Body of pancreas (tissue), 4 donors: ENCODE data around the gene LGALS3.

Experiments
- CTCF ChIP-seq, 7 experiments: fragments of 450-650 bp in 4 of 7; fragments of 200-600 bp in 3 of 7; sonication (generic) in 3 of 7; IDR thresholded peaks; one replicate each; pipeline ENCODE4 v1.5.1; 2016 to 2019; ENCODE audit warnings: antibody characterized with exemption in 7 of 7
- POLR2A ChIP-seq, 3 donors: fragments of 450-650 bp; IDR thresholded peaks; one replicate each; pipeline ENCODE4 v1.6.1; 2016; ENCODE audit warnings: antibody characterized with exemption in 3 of 3, mild to moderate bottlenecking in 2 of 3

- no peak for TF ChIP-seq CTCF (IDR thresholded peaks at IDR 0.05)
- TF ChIP-seq POLR2A (IDR thresholded peaks at IDR 0.05), result no peak
Observed at GRCh38 chr14:55123101-55123500, 6.0 kb upstream of the LGALS3 start.
